ENCODE data around the gene IL18BP. TPM values are rescaled to one million over a fixed set of nuclear protein-coding genes. Genes with fewer than 3 reads are reported as not detected.

The IL18BP gene
- total RNA-seq, 6 donors from 2014 or later: 4.6 to 45.1 (median 16.9) TPM

- DNase-seq (no peak), ATAC-seq (ENCODE audit: low FRiP score in 2 of 2) (no peak)
- Histone ChIP-seq H3K9me3 (peaks cover 0 to 3% (median 0%) of the 10 kb centered on the region in 4 donors), H3K27ac (peak overlapping the region in 1 of 4 donors; percentile 35), H3K27me3 (no peaks in the 10 kb centered on the region), H3K4me1 (no peaks in the 10 kb centered on the region), H3K36me3 (peaks cover 0 to 29% (median 9%) of the 10 kb centered on the region in 4 donors), H3K4me3 (no peak overlapping the region)
- TF ChIP-seq POLR2A (IDR thresholded peaks at IDR 0.05): no peak
- no peak for TF ChIP-seq EP300 (IDR thresholded peaks at IDR 0.05)
- no peak for TF ChIP-seq POLR2AphosphoS5 (IDR thresholded peaks at IDR 0.05)
- TF ChIP-seq CTCF (IDR thresholded peaks at IDR 0.05): no peak
- WGBS, 2 donors: 45 to 46% methylated on average over 2 of the region's 2 CpGs
Measured at GRCh38 chr11:71962428-71963038, 36.2 kb upstream of the IL18BP start.

GRCh38 chr11:71963468-71963867 is 35.2 kb upstream of the IL18BP start:
- Histone ChIP-seq H3K36me3 (peaks cover 0 to 29% (median 9%) of the 10 kb centered on the region in 4 donors), H3K4me1 (no peaks in the 10 kb centered on the region), H3K27me3 (no peaks in the 10 kb centered on the region), H3K9me3 (peaks cover 0 to 3% (median 0%) of the 10 kb centered on the region in 4 donors), H3K27ac (no peak overlapping the region), H3K4me3 (no peak overlapping the region)
- no peak for ATAC-seq (ENCODE audit: low FRiP score in 2 of 2)
- WGBS, 2 donors: 95 to 97% methylated on average over 8 of the region's 8 CpGs
- DNase-seq: no peak
- TF ChIP-seq POLR2AphosphoS5 (IDR thresholded peaks at IDR 0.05): no peak
- no peak for TF ChIP-seq POLR2A (IDR thresholded peaks at IDR 0.05)
- no peak for TF ChIP-seq EP300 (IDR thresholded peaks at IDR 0.05)
- no peak for TF ChIP-seq CTCF (IDR thresholded peaks at IDR 0.05)

- no peak overlapping the region for H3K27ac ChIP-seq
- WGBS, 2 donors: 94 to 97% methylated on average over 4 of the region's 4 CpGs
- no peaks in the 10 kb centered on the region for H3K27me3 ChIP-seq
- TF ChIP-seq EP300 (IDR thresholded peaks at IDR 0.05) (no peak), POLR2A (IDR thresholded peaks at IDR 0.05) (no peak), POLR2AphosphoS5 (IDR thresholded peaks at IDR 0.05) (no peak), CTCF (IDR thresholded peaks at IDR 0.05) (no peak)
- no peaks in the 10 kb centered on the region for H3K4me1 ChIP-seq
- peaks cover 0 to 3% (median 0%) of the 10 kb centered on the region in 4 donors for H3K9me3 ChIP-seq
- H3K4me3 ChIP-seq: no peak overlapping the region
- ATAC-seq (ENCODE audit: low FRiP score in 2 of 2) (no peak), DNase-seq (no peak)
- peaks cover 0 to 31% (median 9%) of the 10 kb centered on the region in 4 donors for H3K36me3 ChIP-seq
Measured at GRCh38 chr11:71964641-71965040, 34.1 kb upstream of the IL18BP start.

GRCh38 chr11:71971680-71972079 is 27.0 kb upstream of the IL18BP start:
- ATAC-seq (ENCODE audit: low FRiP score in 2 of 2) (no peak), DNase-seq (no peak)
- no peaks in the 10 kb centered on the region for H3K27me3 ChIP-seq
- H3K4me3 ChIP-seq: no peak overlapping the region
- no peaks in the 10 kb centered on the region for H3K4me1 ChIP-seq
- H3K9me3 ChIP-seq: no peaks in the 10 kb centered on the region
- H3K27ac ChIP-seq: no peak overlapping the region
- 94 to 96% methylated on average over 2 of the region's 2 CpGs for WGBS, 2 donors
- peaks cover 0 to 9% (median 2%) of the 10 kb centered on the region in 4 donors for H3K36me3 ChIP-seq
- TF ChIP-seq EP300 (IDR thresholded peaks at IDR 0.05) (no peak), CTCF (IDR thresholded peaks at IDR 0.05) (no peak), POLR2AphosphoS5 (IDR thresholded peaks at IDR 0.05) (no peak), POLR2A (IDR thresholded peaks at IDR 0.05) (no peak)

GRCh38 chr11:71976551-71976950 is 22.2 kb upstream of the IL18BP start:
- Histone ChIP-seq H3K27ac (no peak overlapping the region), H3K27me3 (no peaks in the 10 kb centered on the region), H3K4me3 (no peak overlapping the region), H3K9me3 (no peaks in the 10 kb centered on the region), H3K36me3 (peaks cover 0 to 9% (median 1%) of the 10 kb centered on the region in 4 donors), H3K4me1 (peaks cover 0 to 6% (median 0%) of the 10 kb centered on the region in 4 donors)
- no peak for ATAC-seq (ENCODE audit: low FRiP score in 2 of 2)
- TF ChIP-seq EP300 (IDR thresholded peaks at IDR 0.05) (no peak), POLR2AphosphoS5 (IDR thresholded peaks at IDR 0.05) (no peak), CTCF (IDR thresholded peaks at IDR 0.05) (no peak), POLR2A (IDR thresholded peaks at IDR 0.05) (no peak)
- WGBS, 2 donors: 91 to 100% methylated on average over 5 of the region's 5 CpGs
- no peak for DNase-seq

Data from upper lobe of left lung (tissue), 6 donors.